Fibroblast of pulmonary artery (primary cell): ENCODE data around the gene MIB2.
A peak's percentile ranks its signal among the peaks of the same experiment; 100 is the strongest.
"Not testable (repeated sequence)": the region's sequence is repeated elsewhere in the genome, so short reads cannot be mapped to it uniquely, and the experiment has no call there.

Source experiments
- DNase-seq: peaks from one replicate; pipeline ENCODE4 v3.0.0-alpha.2; 2010; ENCODE audit warnings: low read depth
- H3K4me3 ChIP-seq: replicated peaks from 2 replicates; pipeline ENCODE4 v1.5.1; 2011; ENCODE audit warnings: low read depth, mild to moderate bottlenecking, control low read depth, low read length, moderate library complexity
- CTCF ChIP-seq: IDR thresholded peaks from 2 replicates; pipeline ENCODE4 v1.5.1; 2011; ENCODE audit warnings: mild to moderate bottlenecking, control low read depth, low read length, inconsistent platforms; ENCODE audit errors: missing control alignments

The MIB2 gene

GRCh38 chr1:1594602-1595260 lies 20.6 kb upstream of the MIB2 start:
- no peak for DNase-seq
- no peak for TF ChIP-seq CTCF
- H3K4me3 ChIP-seq = no peak overlapping the region

GRCh38 chr1:1595341-1595740 lies 20.0 kb upstream of the MIB2 start:
- DNase-seq = not testable (repeated sequence)

GRCh38 chr1:1596493-1597274 lies 18.6 kb upstream of the MIB2 start:
- no peak for DNase-seq
- no peak overlapping the region for H3K4me3 ChIP-seq
- no peak for TF ChIP-seq CTCF

More at GRCh38 chr1:1595341-1595740, 20.0 kb upstream of the MIB2 start:
- not testable (repeated sequence) for H3K4me3 ChIP-seq

- H3K4me3 ChIP-seq = no peak overlapping the region
- no peak for DNase-seq
- peak; percentile 31 for TF ChIP-seq CTCF
Observed at GRCh38 chr1:1597275-1597930, 17.9 kb upstream of the MIB2 start.

GRCh38 chr1:1598051-1598719 lies 17.1 kb upstream of the MIB2 start:
- H3K4me3 ChIP-seq = no peak overlapping the region
- TF ChIP-seq CTCF = no peak
- no peak for DNase-seq

GRCh38 chr1:1598720-1599029 lies 16.6 kb upstream of the MIB2 start:
- DNase-seq = no peak
- H3K4me3 ChIP-seq = no peak overlapping the region
- no peak for TF ChIP-seq CTCF
